ENCODE data around the gene UPK1B.

The UPK1B gene

GRCh38 chr3:119245778-119246177 is 72.4 kb downstream of the UPK1B start:
- no peak for DNase-seq (ENCODE audit: low read depth in 2 of 2, low spot score in 1 of 2)
